Smooth muscle cell (in vitro differentiated cells): Measurements from ENCODE around the gene HSH2D. TPM values are rescaled to one million over a fixed set of nuclear protein-coding genes. Genes with fewer than 3 reads are reported as not detected.

Experiments used
- DNase-seq: peaks from one replicate; lab custom pipeline; 2025; ENCODE audit not compliant: unreplicated experiment; lab: John Stamatoyannopoulos, UW
- H2AFZ ChIP-seq: fragments of 200-600 bp; sonication (generic); 2 replicates; pipeline ENCODE4 v1.6.0; 2016; ENCODE audit warnings: antibody characterized with exemption, low read depth, mild to moderate bottlenecking
- H3F3A ChIP-seq: fragments of 200-600 bp; sonication (generic); 2 replicates; pipeline ENCODE4 v1.6.0; 2017; ENCODE audit warnings: antibody characterized with exemption, low read depth
- H3K27ac ChIP-seq: fragments of 200-600 bp; sonication (generic); 2 replicates; pipeline ENCODE4 v1.5.1; 2016; ENCODE audit warnings: low read depth, mild to moderate bottlenecking
- H3K27me3 ChIP-seq: fragments of 200-600 bp; sonication (generic); 2 replicates; pipeline ENCODE4 v1.6.1; 2016; ENCODE audit warnings: low read depth, mild to moderate bottlenecking
- H3K36me3 ChIP-seq: fragments of 200-600 bp; sonication (generic); 2 replicates; pipeline ENCODE4 v1.5.1; 2016; ENCODE audit warnings: low read depth
- H3K4me1 ChIP-seq: fragments of 200-600 bp; sonication (generic); 2 replicates; pipeline ENCODE4 v1.5.1; 2016; ENCODE audit warnings: low read depth
- H3K4me2 ChIP-seq: fragments of 200-600 bp; sonication (generic); 2 replicates; pipeline ENCODE4 v1.6.0; 2016; ENCODE audit warnings: mild to moderate bottlenecking
- H3K4me3 ChIP-seq: fragments of 200-600 bp; sonication (generic); 2 replicates; pipeline ENCODE4 v1.5.1; 2016; ENCODE audit warnings: mild to moderate bottlenecking
- H3K79me2 ChIP-seq: fragments of 200-600 bp; sonication (generic); 2 replicates; pipeline ENCODE4 v1.6.0; 2016; ENCODE audit warnings: low read depth, mild to moderate bottlenecking
- H3K9ac ChIP-seq: fragments of 200-600 bp; sonication (generic); 2 replicates; pipeline ENCODE4 v1.6.0; 2016; ENCODE audit warnings: low read depth
- H3K9me3 ChIP-seq: fragments of 200-600 bp; sonication (generic); replicated peaks from 2 replicates; pipeline ENCODE4 v1.5.1; 2016; ENCODE audit warnings: low read depth
- H4K20me1 ChIP-seq: fragments of 200-600 bp; sonication (generic); 2 replicates; pipeline ENCODE4 v1.6.0; 2016; ENCODE audit warnings: low read depth
- CTCF ChIP-seq: fragments of 200-600 bp; sonication (generic); IDR thresholded peaks from 2 replicates; pipeline ENCODE4 v1.5.1; 2017; ENCODE audit warnings: borderline replicate concordance, mild to moderate bottlenecking, antibody characterized with exemption; ENCODE audit not compliant: insufficient read depth, poor library complexity, severe bottlenecking
- WGBS: methylation state at CpG from one replicate; pipeline ENCODE4 v1.1.7; 2016; ENCODE audit warnings: low lambda C conversion rate; 5-methylcytosine and 5-hydroxymethylcytosine counted together
- polyA plus RNA-seq: library from polyadenylated mRNA; unstranded; fragments of >200 nt; fragmentation: Nextera tagmentation; extraction: Ambion mirVana; gene quantifications from 2 replicates; pipeline ENCODE4 v1.2.1, GENCODE V29; 2016
- total RNA-seq: library from RNA; depleted of rRNA; stranded (reverse); fragments of >200 nt; gene quantifications from 2 replicates; pipeline ENCODE4 v1.2.3, GENCODE V29; 2014

Gene HSH2D
- total and polyA plus RNA-seq, 2 experiments from 2014 or later: 0.17 TPM; not detected in 1

DNA sequence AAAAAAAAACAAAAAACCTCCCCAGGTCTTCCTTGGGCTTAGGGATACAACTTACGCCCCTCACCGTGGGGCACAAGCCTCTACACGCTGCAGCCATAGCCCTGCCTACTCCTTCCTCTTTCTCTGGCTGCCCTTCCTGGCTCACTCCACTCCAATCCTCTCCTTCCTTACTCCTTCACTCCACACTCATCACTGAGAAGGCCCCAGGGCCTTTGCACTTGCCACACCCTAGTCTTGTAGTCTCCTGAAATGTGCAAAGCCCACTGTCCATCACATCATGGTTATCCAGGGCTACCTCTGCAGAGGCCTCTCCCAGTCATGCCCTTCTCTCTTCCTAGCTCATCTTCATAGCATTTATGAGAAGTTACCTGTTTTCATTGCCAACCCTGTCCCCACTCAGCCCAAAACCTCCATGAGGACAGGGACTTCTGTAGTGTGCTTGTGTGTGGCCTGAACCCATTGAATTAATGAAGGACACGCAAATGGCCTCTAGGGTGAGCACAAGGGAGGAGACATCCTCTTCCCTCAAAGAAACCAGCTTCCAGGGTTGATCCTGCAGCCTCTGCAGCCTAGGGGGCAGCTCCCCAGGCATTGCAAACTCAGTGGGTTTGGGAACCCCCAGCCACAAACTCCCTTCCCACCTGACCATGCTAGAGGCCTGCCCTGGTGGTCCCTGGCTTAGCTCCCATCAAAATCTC is 7.9 kb upstream of the HSH2D start:
- Histone ChIP-seq H3K4me2 (no peak overlapping the region), H3K4me1 (no peaks in the 10 kb centered on the region), H3K36me3 (peaks cover 10% of the 10 kb centered on the region), H3K79me2 (no peaks in the 10 kb centered on the region), H3K4me3 (no peak overlapping the region), H3K9me3 (no peaks in the 10 kb centered on the region), H2AFZ (no peak overlapping the region), H3K9ac (no peak overlapping the region), H3K27ac (no peak overlapping the region), H4K20me1 (peaks cover 3% of the 10 kb centered on the region), H3F3A (no peaks in the 10 kb centered on the region), H3K27me3 (no peaks in the 10 kb centered on the region)
- no peak for DNase-seq
- 91% methylated on average over 4 of the region's 4 CpGs for WGBS
- TF ChIP-seq CTCF: no peak

- Histone ChIP-seq H4K20me1 (peaks cover under 1% of the 10 kb centered on the region), H3K36me3 (peaks cover 10% of the 10 kb centered on the region), H3K4me3 (no peak overlapping the region), H3K27ac (no peak overlapping the region), H3K9ac (no peak overlapping the region), H3K4me1 (no peaks in the 10 kb centered on the region), H3K4me2 (no peak overlapping the region), H3F3A (no peaks in the 10 kb centered on the region), H2AFZ (no peak overlapping the region), H3K79me2 (no peaks in the 10 kb centered on the region), H3K27me3 (no peaks in the 10 kb centered on the region), H3K9me3 (no peaks in the 10 kb centered on the region)
- DNase-seq: no peak
- no peak for TF ChIP-seq CTCF
- 75% methylated on average over 16 of the region's 16 CpGs for WGBS
These were observed 7.1 kb upstream of the HSH2D start for GRCh38 chr19:16136185-16136999.

DNA sequence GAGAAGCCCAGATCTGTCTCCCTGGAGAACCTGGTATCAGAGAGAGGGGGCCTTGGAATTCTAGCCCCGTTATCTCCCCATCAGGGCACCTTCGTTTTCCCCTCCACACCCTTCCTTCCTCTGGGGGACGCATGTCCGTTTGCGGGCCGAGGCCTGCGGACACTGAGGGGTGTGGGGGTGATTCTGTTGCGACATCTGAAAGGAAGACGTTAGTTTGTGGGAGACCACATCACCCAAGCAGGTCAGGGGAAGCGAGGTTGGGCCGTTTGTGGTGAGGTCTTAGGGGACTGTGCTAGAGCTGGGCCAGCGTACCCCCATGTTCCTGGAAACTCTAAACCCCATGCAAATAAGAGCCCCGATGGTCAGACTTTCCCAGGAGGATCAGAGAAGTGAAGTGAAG is 3.7 kb upstream of the HSH2D start:
- no peak for TF ChIP-seq CTCF

GRCh38 chr19:16141043-16141442 is 2.4 kb upstream of the HSH2D start:
- DNase-seq: no peak
- Histone ChIP-seq H3K27ac (no peak overlapping the region), H3K36me3 (no peaks in the 10 kb centered on the region), H3K4me1 (no peaks in the 10 kb centered on the region), H3K9me3 (no peaks in the 10 kb centered on the region), H2AFZ (no peak overlapping the region), H3K4me3 (no peak overlapping the region), H4K20me1 (no peaks in the 10 kb centered on the region), H3K27me3 (no peaks in the 10 kb centered on the region), H3F3A (no peaks in the 10 kb centered on the region), H3K4me2 (no peak overlapping the region), H3K9ac (no peak overlapping the region), H3K79me2 (no peaks in the 10 kb centered on the region)
- no peak for TF ChIP-seq CTCF
- WGBS: 74% methylated on average over 4 of the region's 4 CpGs

More for the DNA sequence above, 3.7 kb upstream of the HSH2D start:
- no peaks in the 10 kb centered on the region for H4K20me1 ChIP-seq
- no peaks in the 10 kb centered on the region for H3K36me3 ChIP-seq
- no peak overlapping the region for H3K4me2 ChIP-seq
- H3K9me3 ChIP-seq: no peaks in the 10 kb centered on the region
- no peak for DNase-seq
- 89% methylated on average over 13 of the region's 13 CpGs for WGBS
- H3K27me3 ChIP-seq: no peaks in the 10 kb centered on the region
- no peaks in the 10 kb centered on the region for H3K79me2 ChIP-seq
- no peaks in the 10 kb centered on the region for H3F3A ChIP-seq
- H3K9ac ChIP-seq: no peak overlapping the region
- H2AFZ ChIP-seq: no peak overlapping the region
- H3K27ac ChIP-seq: no peak overlapping the region
- no peak overlapping the region for H3K4me3 ChIP-seq
- no peaks in the 10 kb centered on the region for H3K4me1 ChIP-seq
